NCI-H1048 (cell line): ENCODE results near the gene SARDH.

Source experiments
- DNase-seq: peaks from one replicate; lab custom pipeline; 2025; lab: John Stamatoyannopoulos, UW

The SARDH gene

DNA sequence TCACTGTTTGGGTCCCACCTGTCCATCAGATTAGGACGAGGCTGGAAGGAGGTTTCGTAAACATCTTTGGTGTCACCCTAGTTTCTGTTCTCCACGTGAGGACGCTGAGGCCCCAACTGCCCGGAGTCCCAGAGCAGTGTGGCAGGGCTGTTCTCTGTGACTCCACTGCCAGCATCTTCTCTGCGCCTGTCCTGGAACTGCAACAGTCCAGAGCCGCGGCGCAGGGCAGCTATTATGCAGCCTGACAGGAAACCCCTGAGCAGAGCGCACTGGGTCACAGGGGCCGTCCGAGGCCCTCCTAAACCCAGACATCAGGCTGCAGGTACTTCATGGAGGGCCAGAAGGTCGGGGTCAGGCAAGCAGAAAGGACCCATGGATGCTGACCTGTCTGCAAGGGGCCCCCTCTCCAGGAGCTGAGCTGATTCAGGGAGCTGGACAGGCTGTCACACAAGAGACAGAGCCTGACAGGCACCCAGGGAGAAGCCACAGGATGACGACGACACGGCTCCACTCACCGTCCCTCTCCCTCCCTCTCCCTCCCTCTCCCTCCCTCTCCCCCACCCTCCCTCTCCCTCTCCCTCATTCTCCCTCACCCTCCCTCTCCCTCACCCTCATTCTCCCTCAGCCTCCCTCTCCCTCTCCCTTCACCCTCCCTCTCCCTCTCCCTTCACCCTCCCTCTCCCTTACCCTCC, 70.2 kb downstream of the SARDH start:
- DNase-seq: no peak

DNA sequence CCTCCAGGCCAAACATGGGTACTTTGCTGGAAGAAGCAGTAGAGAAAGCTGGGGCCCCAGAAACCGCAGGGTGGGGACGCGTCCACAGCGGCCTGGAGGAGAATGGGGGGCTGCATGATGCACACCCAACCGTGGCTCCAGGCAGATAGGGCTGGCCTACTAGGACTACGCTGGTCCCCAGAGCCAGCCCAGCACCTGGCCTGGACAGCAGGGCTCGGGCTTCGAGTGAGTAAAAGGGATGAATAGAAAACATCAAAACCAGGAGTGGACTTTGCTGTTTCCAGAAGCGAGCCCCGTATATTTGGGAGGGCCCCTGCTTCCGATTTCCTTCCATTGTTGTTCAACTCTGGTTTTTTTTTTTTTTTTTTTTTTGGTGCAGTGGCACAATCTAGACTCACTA, 71.3 kb downstream of the SARDH start:
- no peak for DNase-seq

DNA sequence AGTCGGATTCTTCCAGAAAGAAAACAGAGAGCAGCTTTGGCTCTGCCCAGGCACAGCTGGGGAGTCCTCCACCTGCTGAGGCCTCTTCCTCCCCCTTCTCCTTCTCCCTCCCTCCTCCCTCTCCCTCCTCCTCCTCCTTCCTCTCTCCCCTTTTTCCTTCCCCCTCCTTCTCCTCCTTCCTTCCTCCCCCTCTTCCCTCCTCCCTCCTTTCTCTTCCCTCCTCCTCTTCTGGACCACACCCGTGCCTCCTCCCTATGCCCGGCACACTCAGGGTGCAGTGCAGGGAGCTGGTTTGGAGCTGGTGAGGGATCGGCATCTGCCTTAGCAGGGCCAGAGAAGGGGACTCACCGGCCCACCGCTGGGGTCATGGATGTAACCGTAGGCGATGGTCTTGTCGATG, 71.8 kb downstream of the SARDH start:
- no peak for DNase-seq

DNA sequence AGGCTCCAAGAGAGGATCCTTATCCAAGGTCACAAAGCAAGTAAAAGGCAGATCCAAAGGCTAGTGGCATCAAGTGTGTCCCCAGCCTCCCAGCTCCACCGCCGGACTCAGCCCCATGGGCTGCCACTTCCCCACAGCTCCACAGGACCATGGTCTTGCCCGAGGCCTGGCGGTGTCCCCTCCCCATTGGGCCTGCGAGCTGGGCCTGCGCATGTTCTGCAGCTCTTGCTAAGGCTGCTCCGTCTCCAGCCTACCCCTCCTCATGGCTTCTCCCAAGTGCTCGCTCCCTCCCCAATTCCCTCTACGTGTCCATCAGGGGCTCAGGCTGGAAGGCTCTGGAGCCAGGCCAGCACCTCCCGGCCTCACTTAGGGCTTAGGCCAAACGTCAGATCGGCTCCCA, 72.6 kb downstream of the SARDH start:
- DNase-seq: no peak

DNA sequence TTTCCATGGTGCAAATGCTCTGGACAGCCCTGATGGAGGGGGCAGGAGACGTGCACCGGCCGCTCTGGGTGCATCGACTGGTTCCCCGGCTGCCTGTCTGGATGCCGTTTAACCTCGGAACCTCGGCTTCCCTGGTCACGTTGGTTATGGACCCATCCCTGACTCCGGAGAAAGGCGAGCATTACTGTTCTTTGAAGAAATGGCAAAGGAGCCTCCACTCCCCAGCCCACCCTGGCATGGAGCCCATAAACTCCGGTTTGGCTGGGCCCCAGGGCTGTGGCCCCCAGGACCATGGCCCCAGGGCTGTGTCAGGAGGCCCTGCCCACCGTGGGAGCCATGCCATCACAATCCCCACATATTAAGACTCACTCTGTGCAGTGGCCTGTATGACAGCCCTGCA, 73.1 kb downstream of the SARDH start:
- no peak for DNase-seq

DNA sequence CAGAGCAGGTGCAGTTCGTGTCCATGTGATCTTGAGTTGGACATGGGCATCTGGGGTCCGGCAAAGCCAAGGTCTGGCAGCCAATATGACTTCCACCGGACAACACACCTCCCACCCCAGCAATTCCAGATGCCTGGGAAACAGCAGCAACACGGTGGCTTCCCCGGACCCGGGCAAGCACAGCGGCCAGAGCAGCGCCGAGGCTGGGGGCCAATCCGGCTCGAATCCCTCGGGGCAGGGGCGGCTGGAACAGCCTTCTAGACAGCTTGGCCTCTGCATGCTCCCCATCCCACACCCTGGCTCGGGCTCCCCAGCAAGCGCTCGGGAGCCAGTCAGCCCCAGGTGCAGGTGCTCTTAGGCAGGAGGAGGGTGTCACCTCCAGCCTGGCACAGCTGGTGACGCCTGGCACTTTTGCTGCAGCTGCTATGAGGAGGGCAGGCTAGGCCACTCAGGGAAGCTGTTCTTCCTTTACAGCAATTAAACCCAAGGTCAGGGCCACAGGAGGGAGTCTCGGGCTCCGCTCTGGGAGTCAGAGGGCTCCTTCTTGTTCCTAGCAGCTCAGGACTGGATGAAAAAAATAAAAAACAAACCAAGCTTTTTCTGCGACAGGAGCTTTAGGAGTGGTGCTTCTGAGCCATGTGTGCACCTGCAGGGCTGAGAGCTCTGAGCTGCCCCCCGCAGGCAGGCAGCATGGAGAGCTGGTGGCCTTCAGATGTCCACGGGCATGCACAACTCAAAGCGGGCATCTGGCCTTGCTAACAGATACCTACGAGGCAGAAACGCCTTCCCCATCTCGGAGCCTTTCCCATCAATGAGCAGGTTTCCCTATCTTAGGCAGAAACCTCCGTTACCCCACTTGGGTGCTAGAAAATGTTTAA, 73.7 kb downstream of the SARDH start:
- DNase-seq: no peak

DNA sequence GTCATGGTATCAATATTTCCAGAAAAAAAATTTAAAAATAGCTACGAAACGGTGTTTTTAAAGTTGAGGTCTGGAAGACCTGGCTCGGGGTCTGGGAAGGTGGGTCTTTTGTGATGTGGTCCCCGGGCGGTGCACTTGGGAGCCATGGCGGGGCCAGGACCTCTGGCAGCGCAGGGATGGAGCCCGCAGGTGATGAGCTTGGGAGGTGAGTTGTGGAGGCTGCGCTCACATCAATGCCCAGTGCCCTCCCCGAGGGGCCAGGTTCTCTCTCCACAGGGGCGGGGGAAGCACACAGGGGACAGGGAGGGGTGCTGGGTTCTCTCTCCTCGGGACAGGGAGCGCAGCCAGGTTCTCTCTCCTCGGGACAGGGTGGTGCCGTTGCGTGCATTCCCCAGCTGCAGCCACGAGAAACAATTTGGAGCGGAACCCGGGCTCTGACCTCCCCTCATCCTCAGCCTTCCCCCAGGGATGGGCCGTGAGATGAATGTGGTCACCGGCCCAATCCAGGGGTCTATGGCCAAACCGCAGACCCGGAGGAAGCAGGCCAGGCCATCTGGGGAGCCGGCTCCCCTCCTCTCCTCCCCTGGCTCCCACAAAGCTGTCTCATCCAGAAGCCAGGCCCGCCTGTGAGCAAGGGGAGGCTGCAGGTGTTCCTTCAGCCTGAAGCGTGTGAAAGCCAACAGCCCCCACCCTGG, 76.2 kb downstream of the SARDH start:
- DNase-seq: no peak

DNA sequence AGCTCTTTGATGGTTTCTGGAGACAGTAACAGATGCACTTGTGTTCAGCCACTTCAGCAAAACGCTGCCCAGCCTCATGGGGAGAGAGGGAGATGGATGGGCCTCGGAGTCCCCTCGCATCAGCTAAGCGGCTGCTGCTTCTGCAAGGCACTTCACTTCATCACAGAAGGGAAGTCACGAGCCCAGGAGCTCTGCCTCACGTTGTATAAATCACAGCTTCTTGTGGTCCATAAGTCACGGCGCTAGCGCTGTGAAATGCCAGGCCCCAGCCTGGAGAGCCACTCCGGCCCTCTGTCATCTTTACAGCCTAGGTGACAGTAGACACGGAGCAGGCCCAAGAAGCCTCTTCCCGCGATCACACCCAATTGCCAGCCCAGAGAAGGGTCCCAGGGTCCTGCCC, 78.6 kb downstream of the SARDH start:
- no peak for DNase-seq

DNA sequence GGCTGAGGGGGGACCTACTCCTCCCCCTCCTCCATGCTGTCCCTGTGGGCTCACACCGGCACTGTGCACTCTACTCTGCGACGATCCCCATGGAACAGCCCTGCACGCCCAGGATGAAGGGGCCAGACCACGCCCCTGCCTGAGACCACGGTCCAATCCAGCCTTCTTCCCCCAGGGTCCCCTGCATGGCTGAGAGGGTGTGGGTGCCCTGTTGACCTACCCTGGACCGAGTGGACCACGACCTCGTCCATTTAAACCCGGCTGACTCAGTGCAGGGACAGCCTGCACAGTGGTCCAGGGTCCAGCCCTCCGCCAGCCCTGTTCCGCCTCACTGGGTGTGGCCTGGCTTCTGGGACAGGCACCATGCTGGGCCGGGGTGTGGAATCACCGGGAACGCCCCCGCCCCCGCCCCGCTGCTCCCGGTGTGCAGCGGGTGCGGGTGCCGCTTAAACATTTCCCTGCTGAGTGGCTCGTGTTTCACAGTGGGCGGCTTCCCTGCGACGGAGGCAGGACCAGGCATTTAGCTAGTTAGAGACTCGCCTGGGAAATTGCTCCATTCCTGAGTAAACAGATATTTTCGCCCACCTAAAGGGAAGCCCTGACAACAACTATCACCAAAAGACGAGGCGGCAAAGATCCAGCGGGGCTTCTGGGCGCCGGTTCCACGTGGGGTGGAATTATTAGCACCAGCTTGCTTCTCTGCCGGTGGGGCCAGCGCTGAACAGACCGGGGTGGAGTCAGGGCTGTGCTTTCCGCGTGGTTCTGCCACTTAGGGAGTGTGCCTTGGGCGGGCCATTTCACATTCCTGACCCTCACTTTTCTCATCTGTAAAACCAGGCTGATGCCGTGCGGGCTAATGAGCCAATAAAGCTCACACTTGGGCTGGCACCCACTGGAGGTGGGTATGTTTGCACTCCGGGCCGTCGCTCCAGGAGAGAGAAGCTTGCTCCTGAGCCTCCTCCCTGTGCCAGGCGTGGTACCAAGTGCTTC, 79.4 kb downstream of the SARDH start:
- no peak for DNase-seq

DNA sequence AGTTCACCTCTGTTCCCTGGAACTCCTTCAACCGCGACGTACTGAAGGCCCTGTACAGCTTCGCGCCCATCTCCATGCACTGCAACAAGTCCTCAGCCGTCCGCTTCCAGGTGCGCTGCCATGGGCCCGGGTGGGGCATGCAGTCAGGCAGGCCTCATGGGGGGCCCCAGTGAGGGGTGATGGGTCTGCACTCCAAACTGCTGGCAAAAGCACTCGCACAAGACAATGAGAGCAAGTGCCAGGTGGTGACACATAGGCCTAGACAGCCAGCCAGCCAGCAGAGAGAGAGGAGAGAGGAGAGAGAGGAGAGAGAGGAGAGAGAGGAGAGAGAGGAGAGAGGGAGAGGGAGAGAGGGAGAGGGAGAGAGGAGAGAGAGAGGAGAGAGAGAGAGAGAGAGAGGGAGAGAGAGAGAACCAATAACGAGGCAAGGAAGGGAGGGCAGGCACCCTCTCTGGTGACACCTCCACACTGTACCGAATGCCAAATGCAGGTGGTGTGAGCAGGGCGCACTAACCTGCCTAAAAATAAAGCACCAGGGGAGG, 81.0 kb downstream of the SARDH start:
- DNase-seq: no peak

DNA sequence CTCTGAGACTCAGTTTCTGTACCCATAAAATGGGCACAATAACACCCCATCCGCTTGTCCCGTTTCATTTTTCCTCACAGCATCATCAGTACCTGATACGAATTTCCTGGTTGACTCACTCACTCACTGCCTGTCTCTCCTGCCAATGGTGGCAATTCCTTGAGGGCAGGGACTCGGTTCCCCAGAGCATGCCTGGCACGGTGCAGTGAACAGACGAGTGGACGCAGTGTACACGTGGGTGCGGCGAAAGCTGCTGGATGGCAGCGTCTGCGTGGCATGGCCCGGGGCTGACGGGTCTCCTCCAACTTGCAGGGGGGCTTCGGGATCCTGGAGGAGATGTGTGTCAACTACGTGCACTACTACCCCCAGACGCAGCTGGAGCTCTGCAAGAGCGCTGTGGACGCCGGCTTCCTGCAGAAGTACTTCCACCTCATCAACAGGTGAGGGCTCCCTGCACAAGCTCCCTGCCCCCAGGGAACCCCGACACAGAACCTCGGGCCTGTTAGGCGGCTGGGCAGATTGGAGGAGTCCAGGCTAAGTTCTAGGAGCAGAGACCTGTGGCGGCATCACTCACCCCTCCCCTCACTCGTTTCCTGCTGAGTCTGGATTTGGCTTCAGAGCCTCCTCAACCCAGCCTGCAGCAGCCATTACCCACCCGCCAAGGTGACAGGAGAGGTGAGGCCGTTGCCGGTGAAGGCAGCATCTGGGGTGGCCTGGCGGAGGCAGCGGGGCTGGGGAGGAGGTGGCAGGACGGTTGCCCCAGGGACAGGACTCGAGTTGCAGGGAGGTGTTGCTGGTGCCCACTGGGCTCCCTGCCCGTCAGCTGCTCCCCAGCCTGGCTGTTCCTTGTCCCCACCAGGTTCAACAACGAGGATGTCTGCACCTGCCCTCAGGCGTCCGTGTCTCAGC, 81.7 kb downstream of the SARDH start:
- no peak for DNase-seq

DNA sequence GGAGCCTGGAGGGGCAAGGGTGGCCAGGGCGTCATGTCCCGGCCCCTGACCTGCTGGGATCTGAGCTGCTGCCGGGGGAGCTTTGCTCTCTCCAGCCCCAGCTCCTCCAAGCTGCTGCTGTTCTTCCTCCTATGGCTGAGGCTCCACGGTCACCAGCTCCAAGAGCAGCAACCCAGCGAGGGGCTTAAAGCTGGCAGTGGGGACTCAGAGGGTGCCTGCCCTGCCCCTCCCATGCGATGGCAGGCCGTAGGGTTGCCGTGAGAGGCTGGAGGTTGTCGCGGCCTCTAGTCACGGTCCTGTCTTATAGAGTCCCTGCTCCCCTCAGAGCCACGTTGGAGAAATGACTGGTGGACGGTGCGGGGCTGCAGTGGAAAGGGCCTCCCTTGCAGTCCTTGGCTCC, 82.5 kb downstream of the SARDH start:
- no peak for DNase-seq

DNA sequence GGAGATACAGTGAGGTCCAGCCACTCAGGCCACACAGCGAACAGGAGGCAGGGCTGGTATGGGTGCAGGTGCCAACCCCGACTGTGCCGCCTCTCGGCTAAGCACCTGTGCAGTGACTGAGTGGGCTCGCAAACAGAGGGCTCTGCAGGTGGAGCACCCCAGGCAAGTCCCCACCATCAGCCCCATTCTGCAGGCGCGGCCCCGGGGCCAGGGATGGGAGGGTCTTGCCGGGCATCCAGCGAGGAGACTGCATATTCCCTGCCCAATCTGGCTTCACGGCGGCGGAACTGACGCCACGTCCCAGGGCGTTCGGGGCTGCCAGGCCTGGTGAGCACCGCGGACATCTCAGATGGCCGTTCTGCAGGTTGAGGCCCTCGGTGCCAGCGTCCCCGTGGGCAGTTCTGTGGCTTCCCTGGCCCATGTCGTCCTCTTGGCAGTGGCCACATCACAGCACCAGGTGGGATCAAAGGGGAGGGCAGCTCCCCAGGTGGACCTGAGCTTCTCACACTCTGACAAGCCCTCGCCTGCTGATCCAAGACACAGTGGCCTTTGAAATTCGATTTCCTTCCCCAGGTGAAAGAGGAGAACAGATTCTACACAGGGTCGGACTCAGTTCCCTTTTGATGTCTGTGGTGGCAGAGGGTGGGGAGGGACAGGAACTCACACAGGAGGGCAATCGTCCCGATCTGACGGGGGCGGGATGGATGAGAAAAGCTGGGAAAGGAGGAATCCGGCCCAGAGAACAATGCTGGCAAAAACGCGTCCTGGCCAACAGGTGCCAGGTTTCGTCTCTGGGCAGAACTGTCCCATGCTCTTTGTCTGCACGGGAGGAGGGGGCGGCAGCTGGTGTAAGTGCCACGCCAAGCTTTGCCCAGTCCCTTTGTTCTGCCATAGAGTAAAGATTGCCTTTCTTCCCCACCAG, 83.2 kb downstream of the SARDH start:
- DNase-seq: no peak

DNA sequence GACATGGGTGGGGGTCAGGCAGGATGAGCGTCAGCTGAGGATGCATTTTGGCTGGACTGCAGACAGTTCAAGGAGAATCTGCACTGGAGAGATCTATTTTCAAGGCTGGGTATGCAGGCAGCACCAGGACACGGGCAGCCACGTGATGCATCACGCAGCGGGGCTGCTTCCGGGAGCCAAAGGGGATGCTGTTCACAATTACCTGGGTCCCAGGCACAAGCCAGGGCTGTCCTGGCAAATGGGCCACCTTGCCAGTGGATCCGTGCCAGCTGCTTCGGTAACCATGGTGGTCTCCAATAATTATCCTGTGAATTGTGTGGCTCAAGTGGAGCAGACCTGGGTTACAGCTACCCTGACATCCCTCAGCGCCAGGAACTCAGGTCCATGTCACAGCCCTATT, 84.5 kb downstream of the SARDH start:
- no peak for DNase-seq

DNA sequence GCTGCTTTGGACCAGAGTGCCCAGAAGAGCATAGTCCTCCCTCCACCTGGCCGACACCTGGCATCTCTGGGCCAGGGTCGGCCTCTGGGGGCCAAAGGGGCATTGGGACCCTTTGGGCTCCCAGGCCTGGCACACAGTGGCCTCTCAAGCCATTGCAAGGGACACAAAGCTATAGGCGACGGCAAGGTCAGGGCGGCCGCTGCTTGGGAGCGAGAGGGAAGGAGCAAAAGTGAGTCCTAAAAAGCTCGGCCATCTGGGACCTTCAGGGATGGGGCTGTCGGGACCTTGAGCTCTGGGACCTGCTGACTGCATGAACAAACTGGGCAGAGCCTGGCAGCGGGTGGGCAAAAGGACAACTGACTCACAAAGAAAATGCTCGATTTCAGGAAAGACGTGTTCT, 88.1 kb downstream of the SARDH start:
- DNase-seq: no peak

DNA sequence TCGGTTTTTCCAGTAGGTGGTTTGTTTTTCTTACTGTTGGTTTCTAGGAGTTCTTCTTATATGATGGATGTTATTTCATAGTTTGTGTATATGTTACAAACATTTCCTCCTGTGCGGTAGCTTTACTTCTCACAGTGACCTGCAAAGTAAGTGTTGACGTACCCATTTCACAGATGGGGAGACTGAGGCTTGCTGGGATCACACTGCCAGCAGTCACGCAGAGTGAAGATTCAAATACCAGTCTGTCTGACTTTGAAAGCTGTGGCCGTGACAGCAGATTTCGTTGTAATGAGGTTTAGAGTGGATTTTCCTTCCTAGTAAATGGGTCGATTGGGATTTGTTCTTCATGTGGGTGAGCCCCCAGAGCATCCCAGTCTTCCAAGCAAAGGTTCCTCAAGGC, 89.0 kb downstream of the SARDH start:
- DNase-seq: no peak

DNA sequence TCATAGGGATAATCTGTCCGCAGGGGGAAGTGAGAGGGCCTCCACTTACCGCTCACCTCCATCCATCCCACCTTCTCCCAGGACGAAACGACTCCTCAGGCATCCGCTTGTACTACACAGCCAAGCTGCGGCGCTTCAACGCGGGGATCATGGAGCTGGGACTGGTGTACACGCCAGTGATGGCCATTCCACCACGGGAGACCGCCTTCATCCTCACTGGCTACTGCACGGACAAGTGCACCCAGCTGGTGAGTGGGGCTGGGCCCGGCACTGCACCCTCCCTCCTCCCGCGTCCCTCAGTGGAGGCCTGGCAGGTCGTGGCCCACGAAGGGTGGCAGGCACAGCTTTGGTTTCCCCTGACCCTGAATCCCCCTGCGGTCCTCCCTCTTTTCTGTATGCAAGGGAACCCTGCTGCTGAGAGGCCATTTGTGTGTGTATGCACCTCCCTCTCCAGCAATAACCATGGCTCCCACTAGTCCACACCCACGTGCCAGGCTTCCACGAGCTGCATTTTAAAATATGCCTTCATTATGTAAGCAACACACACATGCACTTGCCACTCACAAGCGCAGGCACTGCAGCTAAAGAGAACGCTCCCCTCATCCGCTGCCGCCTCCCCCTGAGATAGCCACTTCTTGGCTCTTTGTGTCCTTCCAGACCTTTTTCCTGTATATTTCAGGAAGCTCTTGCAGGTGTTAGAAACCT, 90.2 kb downstream of the SARDH start:
- no peak for DNase-seq

DNA sequence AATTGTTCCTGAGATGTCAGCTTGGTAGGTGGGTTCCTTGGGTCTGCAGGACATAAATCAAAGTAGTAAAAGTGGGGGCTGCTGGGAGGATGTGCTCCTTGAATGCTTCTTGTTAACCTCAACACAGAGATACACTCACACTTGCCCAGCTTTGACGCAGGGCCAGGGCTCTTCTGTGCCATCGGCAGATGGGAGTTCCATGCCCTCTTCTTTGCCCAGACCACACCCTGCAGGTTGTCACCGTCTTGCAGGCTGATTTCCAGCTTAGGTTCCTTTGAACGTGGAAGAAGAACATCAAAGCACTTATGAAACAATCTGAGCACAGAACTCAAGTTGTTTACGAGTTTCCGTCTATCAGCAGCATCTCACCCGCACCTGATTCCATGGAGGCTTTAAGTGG, 91.0 kb downstream of the SARDH start:
- DNase-seq: no peak
